ENCODE measurements around the gene PPTC7. TPM values are rescaled to one million over a fixed set of nuclear protein-coding genes. Genes with fewer than 3 reads are reported as not detected.

The PPTC7 gene
- total and polyA plus RNA-seq, 2 of the 13 experiments (the other 11 are each of a cell fraction or from before 2014, with no cell fraction given), result 4.8 to 12.3 TPM

GRCh38 chr12:110591451-110592051 is 8.4 kb upstream of the PPTC7 start (continued):
- TF ChIP-seq ZBTB40 (IDR thresholded peaks at IDR 0.05) (no peak), ZBTB40 (CRISPR knock-in tag; IDR thresholded peaks at IDR 0.05) (no peak), ZNF614 (CRISPR knock-in tag; IDR thresholded peaks at IDR 0.05; ENCODE audit: borderline replicate concordance) (no peak), KAT7 (CRISPR knock-in tag; IDR thresholded peaks at IDR 0.05; ENCODE audit: borderline replicate concordance) (no peak), ZNF256 (CRISPR knock-in tag; conservative IDR thresholded peaks at IDR 0.05) (no peak), SALL1 (CRISPR knock-in tag; IDR thresholded peaks at IDR 0.05) (peak; percentile 90), RARG (CRISPR knock-in tag; IDR thresholded peaks at IDR 0.05; ENCODE audit: low read depth) (no peak), NFATC3 (CRISPR knock-in tag; IDR thresholded peaks at IDR 0.05) (no peak), ERF (CRISPR knock-in tag; IDR thresholded peaks at IDR 0.05) (no peak), ZNF652 (CRISPR knock-in tag; IDR thresholded peaks at IDR 0.05; ENCODE audit: borderline replicate concordance, low read depth) (peak; percentile 50; the same call in 1 of the 2 replicates), FOXP1 (IDR thresholded peaks at IDR 0.05) (no peak), FOXP1 (CRISPR knock-in tag; IDR thresholded peaks at IDR 0.05) (peak; percentile 59; the same call in 1 of the 2 replicates), HNF4A (CRISPR knock-in tag; IDR thresholded peaks at IDR 0.05) (peak; percentile 96), MTF1 (CRISPR knock-in tag; IDR thresholded peaks at IDR 0.05) (no peak), PHF8 (CRISPR knock-in tag; IDR thresholded peaks at IDR 0.05) (0 out of 2 replicates have a peak, but pooled peaks have one; percentile 35), SIN3A (IDR thresholded peaks at IDR 0.05; ENCODE audit: borderline replicate concordance, low read depth, low read length) (no peak), REPIN1 (CRISPR knock-in tag; IDR thresholded peaks at IDR 0.05; ENCODE audit: borderline replicate concordance, low read depth) (no peak), SRSF4 (IDR thresholded peaks at IDR 0.05; ENCODE audit: low read depth, low read length, poor library complexity, severe bottlenecking) (no peak), ZNF776 (CRISPR knock-in tag; IDR thresholded peaks at IDR 0.05) (no peak), GTF3A (CRISPR knock-in tag; conservative IDR thresholded peaks at IDR 0.05) (no peak), PAWR (CRISPR knock-in tag; IDR thresholded peaks at IDR 0.05; ENCODE audit: borderline replicate concordance) (no peak)
- TF ChIP-seq, protein P1, sequence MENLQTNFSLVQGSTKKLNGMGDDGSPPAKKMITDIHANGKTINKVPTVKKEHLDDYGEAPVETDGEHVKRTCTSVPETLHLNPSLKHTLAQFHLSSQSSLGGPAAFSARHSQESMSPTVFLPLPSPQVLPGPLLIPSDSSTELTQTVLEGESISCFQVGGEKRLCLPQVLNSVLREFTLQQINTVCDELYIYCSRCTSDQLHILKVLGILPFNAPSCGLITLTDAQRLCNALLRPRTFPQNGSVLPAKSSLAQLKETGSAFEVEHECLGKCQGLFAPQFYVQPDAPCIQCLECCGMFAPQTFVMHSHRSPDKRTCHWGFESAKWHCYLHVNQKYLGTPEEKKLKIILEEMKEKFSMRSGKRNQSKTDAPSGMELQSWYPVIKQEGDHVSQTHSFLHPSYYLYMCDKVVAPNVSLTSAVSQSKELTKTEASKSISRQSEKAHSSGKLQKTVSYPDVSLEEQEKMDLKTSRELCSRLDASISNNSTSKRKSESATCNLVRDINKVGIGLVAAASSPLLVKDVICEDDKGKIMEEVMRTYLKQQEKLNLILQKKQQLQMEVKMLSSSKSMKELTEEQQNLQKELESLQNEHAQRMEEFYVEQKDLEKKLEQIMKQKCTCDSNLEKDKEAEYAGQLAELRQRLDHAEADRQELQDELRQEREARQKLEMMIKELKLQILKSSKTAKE (CRISPR knock-in tag; IDR thresholded peaks at IDR 0.05; ENCODE audit: borderline replicate concordance), result peak; percentile 96
